Putamen (tissue), 1 donor: Measurements from ENCODE around the gene DRAXIN.
A peak's percentile ranks its signal among the peaks of the same experiment; 100 is the strongest.

Source experiments
- DNase-seq: peaks from one replicate; pipeline ENCODE4 v3.0.0-alpha.2; 2016; ENCODE audit warnings: low spot score

DRAXIN gene

DNA sequence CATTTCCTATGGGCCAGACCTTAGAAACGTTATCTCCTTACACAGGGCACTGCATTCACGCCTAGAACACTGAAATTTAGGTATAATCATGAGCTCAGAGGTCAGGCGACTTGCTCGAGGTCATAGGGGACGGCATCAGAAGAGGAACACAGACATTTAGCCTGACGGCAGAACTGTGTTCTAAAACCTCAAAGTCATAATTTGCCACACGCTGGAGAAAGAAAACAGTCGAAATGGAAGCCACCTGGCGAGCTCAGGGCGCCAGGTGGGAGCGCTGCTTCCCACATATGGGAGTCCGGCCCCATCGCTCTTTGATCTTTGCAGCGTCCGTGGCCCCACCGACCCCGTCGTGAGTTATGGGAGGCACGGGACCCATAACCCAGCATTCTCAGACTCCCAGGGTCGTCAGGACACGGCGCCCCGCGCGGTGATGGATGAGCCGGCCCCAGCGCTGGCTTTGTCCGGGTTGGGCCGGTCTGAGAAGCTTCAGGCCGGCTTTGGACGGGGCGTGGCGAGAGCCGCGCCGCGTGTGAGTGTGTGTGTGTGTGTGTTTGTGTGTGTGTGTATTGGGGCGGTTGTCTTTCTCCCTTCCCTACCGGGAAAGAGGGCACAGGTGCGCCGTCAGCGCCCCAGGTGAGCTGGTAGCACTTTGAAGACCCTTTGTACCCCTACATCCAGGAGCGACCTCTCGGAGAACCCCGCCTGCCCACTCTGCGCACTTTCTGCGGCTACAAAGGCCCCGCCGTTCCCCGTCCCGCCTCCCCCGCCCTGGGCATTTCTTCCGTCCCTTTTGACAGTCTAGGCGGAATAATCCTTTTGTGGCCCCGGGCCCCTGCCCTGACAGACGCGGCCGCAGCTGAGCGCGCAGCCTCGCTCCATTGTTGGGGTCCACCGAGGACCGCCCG is 861 bp upstream of the DRAXIN start:
- no peak for DNase-seq

DNA sequence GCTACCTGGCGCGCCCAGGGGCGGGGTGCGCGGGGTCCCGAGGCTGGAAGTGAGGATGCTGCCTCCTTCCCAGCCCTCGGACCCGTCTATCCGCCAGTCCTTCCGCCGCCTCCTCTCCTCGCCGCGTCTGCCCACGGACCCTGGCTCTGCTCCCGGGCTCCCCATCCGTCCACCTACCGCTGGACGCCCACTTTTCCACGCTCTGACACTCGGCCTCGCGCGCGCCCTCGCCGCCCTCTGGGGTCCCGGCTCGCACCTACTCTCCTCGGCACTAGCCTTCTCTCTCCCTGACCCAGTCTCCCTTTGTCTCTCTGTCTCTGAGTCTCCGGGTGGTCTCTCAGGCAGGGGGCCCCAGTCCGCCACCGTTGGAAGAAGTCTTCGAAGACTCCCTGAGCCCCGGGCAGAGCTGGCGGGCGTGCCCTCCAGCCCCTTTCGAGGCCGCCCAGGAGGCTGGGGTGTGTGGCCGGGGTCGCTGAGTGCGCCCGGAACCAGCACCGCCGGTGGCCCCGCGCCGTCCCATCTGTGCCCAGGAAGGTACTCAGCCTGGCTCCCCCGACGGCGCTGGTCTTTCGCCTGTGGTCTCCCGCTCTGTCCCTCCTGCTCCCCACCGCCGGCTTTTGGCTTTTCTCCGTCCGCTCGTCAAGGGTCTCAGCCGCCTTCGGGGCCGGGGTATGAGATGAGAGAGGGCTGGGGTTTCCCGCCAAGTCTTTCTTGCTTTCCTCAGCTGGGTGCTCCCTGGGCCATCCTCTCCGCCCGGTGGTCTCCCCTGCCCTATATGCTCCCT is 610 bp downstream of the DRAXIN start:
- no peak for DNase-seq

DNA sequence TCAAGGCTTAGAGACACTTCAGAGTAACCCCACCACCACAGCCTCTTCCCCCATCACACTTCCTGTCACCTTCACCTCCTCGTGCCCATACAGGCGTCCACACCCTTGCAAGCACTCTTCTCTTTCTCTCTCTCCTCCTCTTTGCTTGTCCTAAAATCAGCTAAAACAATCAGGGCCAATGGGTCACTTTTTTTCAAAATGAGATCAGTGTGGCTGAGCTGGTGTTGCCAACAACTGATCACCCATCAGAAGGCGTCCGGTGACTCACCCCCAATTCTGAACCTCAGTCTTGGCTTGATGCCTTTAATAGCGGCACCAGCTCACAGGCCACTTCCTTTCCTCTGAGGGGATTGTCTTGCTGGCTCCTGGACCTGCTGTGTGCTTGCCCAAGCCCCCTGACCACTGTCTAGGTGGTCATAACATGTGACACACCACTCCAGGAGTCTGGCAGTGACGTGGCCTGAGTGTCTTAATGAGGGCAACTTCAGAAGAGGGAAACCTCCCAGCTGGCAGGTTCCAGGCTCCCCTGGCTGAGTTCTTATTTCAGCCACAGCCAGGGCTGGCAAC is 1.6 kb downstream of the DRAXIN start:
- no peak for DNase-seq

DNA sequence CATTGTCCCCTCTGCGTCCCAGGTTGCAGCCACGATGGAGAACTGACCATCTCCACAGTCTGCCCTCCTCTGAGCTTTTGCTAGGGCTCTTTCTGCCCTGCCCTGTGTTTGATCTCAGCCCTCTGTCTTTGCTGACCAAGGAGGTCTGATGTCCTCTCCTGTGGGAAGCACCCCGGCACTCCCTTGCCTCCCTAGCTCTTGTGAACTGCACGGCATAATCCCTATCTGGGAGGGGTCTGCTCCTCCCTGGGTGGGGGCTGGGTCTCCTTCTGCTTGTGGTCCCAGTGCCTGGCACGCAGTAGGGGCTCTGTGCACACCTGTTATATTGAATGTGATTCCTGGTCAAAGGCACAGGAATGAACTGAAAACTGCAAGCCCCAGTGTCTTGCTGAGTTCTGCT is 2.4 kb downstream of the DRAXIN start:
- no peak for DNase-seq

DNA sequence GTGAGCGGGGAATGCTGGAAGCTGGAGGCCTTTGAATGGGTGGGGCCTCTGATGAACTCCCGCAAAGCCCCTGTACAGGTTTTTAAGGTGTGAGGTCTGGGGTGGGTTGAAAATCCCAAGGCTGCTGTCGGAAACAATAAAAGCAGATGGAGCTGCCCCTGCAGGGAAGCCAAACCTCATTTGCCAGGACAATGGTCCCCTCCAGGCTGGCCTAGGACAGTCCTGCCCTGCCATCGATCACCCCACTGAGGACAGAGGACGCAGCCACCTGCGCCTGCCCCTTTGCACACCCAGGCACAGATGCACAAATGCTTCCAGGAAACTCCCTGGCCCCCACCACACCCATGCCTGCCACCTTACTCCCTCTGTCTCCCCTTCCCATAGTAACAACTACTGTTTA is 4.4 kb downstream of the DRAXIN start:
- no peak for DNase-seq

- no peak for DNase-seq
Measured at GRCh38 chr1:11697188-11697892, 5.8 kb downstream of the DRAXIN start.

- no peak for DNase-seq
Measured at GRCh38 chr1:11697893-11698210, 6.3 kb downstream of the DRAXIN start.

GRCh38 chr1:11700601-11701467 is 9.3 kb downstream of the DRAXIN start:
- no peak for DNase-seq

- peak; percentile 79 for DNase-seq
Measured at GRCh38 chr1:11701551-11701961, 10.0 kb downstream of the DRAXIN start.

GRCh38 chr1:11701981-11702803 is 10.7 kb downstream of the DRAXIN start:
- no peak for DNase-seq

GRCh38 chr1:11703357-11704193 is 12.1 kb downstream of the DRAXIN start:
- no peak for DNase-seq

GRCh38 chr1:11704194-11704529 is 12.7 kb downstream of the DRAXIN start:
- DNase-seq: no peak

GRCh38 chr1:11704691-11705475 is 13.4 kb downstream of the DRAXIN start:
- DNase-seq: no peak

DNA sequence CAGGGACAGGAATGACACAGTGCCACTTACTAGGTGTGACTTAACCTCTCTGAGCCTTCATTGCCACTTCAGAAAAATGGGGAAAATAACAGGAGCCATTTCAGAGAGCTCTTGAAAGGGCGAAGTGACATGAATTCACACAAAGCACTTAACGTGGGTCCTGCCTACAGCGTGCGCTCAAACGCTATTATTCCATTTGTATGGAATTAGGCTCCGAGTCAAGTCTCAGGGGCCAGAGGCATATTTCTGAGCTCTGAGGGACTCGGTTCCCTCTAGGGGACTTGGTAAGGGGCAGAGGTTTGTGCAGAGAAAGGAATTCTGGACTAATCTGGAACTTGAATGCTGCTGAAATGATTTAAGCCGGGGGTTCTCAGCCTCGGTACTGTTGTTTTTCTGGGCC is 14.1 kb downstream of the DRAXIN start:
- DNase-seq: no peak

- no peak for DNase-seq
Measured at GRCh38 chr1:11706292-11706691, 14.8 kb downstream of the DRAXIN start.

DNA sequence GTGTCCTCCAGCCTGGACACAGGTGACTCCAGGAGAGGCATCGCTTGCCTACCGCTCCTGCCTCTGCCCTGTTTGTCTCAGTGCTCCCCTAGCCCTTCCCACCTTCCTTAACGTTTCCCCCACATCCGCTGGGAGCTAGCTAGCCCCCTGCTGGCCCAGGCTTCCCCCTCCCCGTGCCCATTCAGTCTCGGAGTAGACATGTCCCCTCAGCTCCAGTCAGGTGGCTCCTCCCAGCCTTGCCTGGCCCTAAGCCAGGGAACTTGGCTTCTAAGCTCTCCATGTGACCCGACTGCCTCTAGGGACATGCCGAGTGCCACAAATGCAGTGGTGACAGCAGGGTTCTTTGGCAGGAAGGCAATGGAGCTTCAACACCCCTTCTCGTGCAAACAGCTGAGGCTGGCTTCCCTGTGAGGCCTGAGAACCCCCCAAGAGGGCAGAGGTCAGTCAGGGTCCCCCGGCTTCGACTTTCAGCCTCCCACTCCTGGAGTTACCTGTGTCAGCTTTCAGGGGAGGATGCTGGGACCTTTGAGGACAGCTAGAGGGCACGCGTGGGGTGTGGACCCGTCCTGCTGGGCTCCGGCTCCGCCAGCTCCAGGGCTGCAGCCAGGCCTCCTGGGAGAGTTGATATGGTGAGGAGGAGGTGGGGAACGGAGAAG is 16.2 kb downstream of the DRAXIN start:
- DNase-seq: no peak

DNA sequence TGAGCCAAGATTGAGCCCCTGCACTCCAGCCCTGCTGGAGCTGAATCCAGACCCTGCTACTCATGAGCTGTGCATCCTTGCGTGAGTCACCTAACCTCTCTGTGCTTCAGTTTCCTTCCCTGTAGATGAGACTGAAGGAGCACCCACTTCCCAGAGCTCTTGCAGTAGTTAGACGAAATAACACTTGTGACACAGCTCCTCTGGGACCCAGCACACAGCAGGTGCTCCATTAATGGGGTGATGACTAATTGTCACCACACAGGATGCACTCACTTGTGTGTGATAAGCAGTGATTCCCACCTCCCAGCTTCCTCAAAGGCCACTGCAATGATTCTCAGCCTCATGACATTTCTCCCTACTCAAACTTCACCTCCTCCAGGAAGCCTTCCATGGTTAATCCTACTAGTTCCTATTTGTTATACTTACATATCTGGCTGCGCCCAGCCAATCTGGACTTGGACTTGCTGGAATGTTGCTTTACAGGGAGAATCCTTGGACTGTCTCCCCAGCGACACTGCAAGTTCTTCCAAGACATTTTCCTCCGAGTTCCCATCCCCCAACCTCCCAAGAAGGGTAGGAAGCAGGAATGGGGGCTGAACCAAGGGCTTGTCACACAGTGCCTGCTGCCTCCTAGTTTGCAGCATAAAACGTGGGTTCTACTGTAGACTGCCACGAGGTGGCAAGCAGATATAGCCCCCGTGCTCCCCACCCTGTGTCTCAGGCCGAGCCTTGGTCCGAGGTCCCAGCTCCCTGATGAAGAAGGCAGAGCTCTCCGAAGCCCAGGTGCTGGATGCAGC is 17.2 kb downstream of the DRAXIN start:
- DNase-seq: peak; percentile 41

- DNase-seq: no peak
Measured at GRCh38 chr1:11711490-11711889, 20.0 kb downstream of the DRAXIN start.
